ENCODE measurements around the gene GRM1.

The GRM1 gene

DNA sequence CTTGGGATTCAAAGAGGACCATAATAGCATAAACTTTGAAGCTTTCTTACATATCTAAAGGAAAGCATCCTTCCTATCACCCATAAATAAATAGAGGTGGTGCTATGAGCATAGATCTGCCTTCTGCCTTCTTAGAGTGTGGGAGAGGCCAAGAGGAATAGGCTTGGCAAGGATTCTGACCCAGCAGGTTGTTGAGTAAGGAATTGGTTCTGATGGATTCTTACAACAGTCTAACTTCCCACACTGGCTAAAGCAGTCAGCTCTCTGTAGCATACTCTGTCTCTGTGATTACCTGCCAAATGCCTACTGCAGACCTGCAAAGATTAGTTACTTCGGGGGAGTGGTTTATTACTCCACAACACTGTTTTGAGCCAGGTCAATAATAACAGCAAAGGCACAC lies 316.7 kb downstream of the GRM1 start:
- TF ChIP-seq, protein P1, sequence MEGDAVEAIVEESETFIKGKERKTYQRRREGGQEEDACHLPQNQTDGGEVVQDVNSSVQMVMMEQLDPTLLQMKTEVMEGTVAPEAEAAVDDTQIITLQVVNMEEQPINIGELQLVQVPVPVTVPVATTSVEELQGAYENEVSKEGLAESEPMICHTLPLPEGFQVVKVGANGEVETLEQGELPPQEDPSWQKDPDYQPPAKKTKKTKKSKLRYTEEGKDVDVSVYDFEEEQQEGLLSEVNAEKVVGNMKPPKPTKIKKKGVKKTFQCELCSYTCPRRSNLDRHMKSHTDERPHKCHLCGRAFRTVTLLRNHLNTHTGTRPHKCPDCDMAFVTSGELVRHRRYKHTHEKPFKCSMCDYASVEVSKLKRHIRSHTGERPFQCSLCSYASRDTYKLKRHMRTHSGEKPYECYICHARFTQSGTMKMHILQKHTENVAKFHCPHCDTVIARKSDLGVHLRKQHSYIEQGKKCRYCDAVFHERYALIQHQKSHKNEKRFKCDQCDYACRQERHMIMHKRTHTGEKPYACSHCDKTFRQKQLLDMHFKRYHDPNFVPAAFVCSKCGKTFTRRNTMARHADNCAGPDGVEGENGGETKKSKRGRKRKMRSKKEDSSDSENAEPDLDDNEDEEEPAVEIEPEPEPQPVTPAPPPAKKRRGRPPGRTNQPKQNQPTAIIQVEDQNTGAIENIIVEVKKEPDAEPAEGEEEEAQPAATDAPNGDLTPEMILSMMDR (IDR thresholded peaks at IDR 0.05; ENCODE audit: insufficient read depth, missing control alignments): no peak
- FAIRE-seq (no peak), DNase-seq (ENCODE audit: insufficient read length, low spot score) (no peak)

DNA sequence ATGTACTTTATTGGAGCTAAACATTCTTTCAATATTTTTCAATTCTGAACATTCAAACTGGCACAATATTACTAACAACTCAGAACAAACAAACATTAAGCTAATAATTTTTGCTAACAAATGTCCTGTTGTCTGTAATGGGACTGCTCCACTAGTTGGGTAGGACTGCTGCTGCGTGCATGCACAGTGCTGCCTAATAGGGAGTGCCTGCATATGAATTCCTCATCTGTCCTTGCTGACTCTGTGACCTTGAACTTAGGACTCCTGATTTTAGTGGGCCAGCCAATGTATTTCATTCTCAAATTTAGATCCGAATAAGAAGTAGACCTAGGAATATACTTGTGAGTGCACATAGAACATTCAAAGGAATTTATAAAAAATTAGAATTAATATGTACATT lies 318.2 kb downstream of the GRM1 start:
- TF ChIP-seq, protein P1 (IDR thresholded peaks at IDR 0.05; ENCODE audit: insufficient read depth, missing control alignments): no peak
- FAIRE-seq (no peak), DNase-seq (ENCODE audit: insufficient read length, low spot score) (no peak)

DNA sequence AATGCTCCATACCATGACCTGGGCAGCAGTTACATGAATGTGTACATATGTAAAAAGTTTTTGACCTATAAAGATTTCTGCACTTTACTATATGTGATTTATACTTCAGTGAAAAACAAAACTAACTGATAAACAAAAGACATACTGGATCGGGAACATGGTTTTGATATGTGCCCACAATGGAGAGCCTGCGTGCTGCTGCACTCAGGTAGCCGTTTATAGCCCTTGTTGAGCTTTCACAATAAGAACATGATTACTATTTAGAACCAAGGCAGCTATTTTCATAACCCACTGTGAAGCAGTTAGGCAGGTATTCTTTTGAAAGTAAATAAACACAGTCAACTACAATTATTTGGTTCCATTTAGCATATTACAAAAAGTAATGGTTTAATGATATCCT lies 318.8 kb downstream of the GRM1 start:
- FAIRE-seq: no peak
- DNase-seq (ENCODE audit: insufficient read length, low spot score): no peak
- TF ChIP-seq, protein P1 (IDR thresholded peaks at IDR 0.05; ENCODE audit: insufficient read depth, missing control alignments): no peak

DNA sequence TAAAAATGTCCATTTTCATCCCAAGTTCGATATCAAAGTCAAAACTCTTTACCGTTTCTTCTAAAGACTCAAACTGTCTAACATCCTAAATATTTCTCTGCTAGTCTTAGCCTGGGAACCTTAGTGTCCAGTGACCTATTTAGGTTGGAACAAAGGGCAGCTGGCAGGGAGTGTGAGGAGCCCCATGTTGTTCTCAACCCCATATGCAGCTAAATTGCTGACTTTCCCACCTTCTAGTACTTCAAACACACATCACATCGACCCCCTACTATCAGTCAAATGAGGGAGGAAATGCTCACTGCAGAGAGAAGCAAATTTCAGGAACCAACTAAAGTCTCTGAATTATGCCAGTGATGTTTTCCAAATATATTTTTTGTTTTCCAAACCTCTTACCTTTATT lies 322.2 kb downstream of the GRM1 start:
- DNase-seq (ENCODE audit: insufficient read length, low spot score) (no peak), FAIRE-seq (no peak)
- TF ChIP-seq, protein P1 (IDR thresholded peaks at IDR 0.05; ENCODE audit: insufficient read depth, missing control alignments): no peak

DNA sequence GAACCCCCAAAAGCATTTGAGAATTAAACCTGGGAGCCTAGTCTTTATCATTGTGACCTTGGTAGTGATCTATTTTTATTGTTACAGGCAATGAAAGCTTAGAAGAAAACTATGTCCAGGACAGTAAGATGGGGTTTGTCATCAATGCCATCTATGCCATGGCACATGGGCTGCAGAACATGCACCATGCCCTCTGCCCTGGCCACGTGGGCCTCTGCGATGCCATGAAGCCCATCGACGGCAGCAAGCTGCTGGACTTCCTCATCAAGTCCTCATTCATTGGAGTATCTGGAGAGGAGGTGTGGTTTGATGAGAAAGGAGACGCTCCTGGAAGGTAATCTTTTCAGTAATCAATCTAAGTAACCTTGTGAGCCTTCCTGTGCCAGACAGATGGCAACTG lies 323.3 kb downstream of the GRM1 start:
- TF ChIP-seq, protein P1 (IDR thresholded peaks at IDR 0.05; ENCODE audit: insufficient read depth, missing control alignments): no peak
- no peak for DNase-seq (ENCODE audit: insufficient read length, low spot score)
- no peak for FAIRE-seq

DNA sequence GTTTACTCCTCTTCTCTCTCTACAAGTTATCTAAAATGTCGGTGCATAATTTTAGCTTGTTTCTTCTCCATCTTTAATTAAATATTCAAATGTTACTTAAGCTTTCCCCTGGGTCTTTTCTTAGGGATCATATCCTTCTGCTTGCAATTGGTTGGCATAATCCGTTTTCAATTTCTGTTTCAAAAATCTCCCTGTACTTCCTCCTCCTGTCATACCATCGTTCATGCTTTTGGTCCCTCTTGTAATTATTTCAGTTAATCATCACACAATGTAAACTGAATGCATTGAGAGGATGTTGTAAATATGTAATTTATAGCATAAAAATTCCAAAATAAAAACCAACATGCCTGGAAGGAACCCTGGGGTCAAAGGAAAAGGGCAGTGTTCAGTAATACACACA lies 325.6 kb downstream of the GRM1 start:
- no peak for DNase-seq (ENCODE audit: insufficient read length, low spot score)
- FAIRE-seq: no peak
- TF ChIP-seq, protein P1 (IDR thresholded peaks at IDR 0.05; ENCODE audit: insufficient read depth, missing control alignments): no peak

DNA sequence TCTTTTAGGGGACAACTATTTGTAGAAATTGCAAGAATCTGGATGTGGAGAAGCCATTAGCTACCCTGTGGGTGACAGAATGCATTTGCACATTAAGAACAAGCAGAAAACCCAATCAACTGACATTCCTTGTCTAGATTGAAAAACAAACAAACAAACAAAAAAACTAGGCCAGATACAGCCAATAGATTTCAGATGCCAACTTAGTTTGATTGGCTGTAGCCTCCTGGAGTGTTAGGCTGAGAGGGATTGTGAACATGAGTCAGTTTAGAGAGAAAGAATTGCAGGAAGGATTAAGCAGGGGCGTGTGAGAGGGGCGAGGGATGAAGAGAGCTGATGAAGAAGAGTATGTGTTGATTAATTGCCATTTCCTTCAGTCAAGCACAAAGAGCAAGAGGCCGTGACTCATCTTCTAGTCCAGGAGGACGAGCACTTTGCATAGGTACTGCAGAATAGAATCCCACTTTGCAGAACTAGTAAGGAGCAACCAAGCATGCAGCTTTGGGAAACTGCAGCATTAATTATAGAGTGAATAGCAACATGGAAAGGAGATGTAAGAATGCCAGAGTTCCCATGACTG lies 326.7 kb downstream of the GRM1 start:
- DNase-seq (ENCODE audit: insufficient read length, low spot score): no peak
- TF ChIP-seq, protein P1 (IDR thresholded peaks at IDR 0.05; ENCODE audit: insufficient read depth, missing control alignments): no peak
- FAIRE-seq: no peak

Data from D721Med (cell line).